ENCODE results near the gene COX4I2.

Gene COX4I2

DNA sequence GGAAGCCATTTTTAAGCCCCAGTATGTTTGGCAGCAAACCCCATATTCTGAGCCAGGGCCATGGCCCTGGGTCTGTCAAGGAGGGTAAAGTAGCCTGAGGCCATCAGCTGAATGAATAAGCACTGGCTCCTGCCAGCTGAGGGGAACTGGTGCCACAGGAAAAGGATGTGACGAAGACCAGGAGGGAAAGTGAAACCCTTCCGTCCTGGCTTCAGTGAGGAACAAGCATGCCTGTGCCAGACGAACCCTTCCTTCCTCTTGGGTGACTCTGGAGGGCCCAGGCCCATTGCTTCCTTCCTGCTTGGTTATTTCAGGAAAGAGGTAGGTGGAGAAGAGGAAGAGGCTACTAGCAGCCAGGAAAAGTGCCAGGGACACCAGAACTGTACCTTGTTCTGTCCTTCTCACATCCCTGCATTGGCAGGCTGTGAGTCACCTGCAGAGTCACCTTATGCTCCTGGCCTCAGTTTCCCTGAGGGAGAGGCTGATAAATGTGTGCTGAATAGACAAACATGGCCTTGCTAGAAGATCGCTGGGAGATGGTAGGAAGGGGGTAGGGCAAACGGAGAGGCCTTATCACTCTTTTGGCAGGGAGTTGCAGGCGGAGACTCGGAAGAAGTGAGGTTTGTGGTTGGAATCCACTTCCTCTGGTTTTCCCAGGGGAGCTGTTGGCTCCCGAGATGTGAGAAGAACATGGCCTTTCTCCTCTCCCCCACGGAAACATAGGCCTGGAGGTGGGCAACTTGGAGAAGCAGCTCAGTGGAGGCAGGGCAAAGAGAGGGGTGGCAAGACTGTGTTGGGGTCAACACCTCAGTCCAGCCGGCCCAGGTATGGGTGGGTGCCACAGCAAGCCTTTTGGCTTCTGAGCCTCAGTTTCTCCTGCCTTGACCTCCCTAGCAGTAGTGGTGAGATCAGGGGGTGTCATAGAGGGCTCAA is 37.4 kb downstream of the COX4I2 start:
- peak; percentile 85 for DNase-seq (ENCODE audit: low spot score)
- Histone ChIP-seq H3K4me3 (peak overlapping the region; percentile 41), H3K27ac (peak overlapping the region; percentile 81 to 82)
- TF ChIP-seq, protein P1, sequence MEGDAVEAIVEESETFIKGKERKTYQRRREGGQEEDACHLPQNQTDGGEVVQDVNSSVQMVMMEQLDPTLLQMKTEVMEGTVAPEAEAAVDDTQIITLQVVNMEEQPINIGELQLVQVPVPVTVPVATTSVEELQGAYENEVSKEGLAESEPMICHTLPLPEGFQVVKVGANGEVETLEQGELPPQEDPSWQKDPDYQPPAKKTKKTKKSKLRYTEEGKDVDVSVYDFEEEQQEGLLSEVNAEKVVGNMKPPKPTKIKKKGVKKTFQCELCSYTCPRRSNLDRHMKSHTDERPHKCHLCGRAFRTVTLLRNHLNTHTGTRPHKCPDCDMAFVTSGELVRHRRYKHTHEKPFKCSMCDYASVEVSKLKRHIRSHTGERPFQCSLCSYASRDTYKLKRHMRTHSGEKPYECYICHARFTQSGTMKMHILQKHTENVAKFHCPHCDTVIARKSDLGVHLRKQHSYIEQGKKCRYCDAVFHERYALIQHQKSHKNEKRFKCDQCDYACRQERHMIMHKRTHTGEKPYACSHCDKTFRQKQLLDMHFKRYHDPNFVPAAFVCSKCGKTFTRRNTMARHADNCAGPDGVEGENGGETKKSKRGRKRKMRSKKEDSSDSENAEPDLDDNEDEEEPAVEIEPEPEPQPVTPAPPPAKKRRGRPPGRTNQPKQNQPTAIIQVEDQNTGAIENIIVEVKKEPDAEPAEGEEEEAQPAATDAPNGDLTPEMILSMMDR (IDR thresholded peaks at IDR 0.05) = no peak

DNA sequence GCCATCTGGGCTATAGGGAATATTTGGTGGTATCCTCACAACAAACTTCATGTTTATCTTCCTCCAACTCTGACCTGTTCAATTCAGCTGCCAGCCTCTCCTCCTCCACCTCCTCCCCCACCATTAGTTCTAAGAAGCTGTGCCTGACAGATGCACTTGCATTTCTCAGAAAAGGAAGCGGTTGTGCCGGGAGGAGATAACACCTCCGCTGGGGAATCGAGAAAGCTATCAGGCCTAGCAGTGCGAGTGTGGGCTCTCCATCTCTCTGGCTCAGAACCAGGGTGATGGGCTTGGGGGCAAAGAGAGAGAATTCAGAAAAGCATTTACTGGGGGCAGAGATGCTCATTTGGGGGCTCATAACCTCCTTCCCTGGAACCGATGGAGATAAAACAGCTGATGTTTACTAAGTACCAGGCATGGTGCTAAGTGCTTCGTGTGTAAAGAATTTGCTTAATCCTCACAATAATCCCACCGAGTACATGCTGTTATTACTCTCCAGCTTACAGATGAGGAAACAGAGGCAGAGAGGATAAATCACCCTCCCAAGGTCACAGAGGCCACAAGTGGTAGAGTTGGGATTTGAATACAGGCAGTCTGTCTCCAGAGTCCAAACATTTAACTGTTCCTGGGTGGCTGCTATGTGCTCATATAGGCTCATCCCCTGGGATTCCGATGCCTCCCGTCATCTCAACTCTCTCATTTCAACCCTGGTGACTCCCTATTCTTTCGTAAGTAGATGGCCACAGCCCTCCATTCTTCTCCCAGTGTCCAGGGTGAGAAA is 38.3 kb downstream of the COX4I2 start:
- DNase-seq (ENCODE audit: low spot score) = no peak
- peak overlapping the region; percentile 41 for H3K4me3 ChIP-seq
- peak overlapping the region; percentile 81 to 82 for H3K27ac ChIP-seq
- TF ChIP-seq, protein P1 (IDR thresholded peaks at IDR 0.05) = no peak

DNA sequence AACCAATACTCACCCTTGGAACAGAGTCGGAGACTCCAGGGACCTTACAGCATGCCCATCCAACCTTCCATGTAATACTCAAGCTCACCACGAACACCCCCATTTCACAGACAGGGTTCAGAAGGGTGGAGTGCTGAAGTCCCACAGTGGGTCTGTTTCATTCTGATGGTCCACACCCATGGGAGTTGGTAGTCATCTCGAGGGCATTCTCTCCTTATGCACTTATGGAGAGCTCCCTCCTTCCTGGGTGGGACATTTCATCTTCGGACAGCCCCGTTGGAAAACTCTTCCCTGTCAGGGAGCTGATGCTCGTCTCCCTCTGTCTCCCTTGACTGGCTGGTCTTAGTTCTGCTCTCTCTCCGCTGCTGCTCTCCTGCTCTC is 38.9 kb downstream of the COX4I2 start:
- peak overlapping the region; percentile 81 to 82 for H3K27ac ChIP-seq
- TF ChIP-seq, protein P1 (IDR thresholded peaks at IDR 0.05) = no peak
- peak overlapping the region; percentile 18 for H3K4me3 ChIP-seq
- no peak for DNase-seq (ENCODE audit: low spot score)

DNA sequence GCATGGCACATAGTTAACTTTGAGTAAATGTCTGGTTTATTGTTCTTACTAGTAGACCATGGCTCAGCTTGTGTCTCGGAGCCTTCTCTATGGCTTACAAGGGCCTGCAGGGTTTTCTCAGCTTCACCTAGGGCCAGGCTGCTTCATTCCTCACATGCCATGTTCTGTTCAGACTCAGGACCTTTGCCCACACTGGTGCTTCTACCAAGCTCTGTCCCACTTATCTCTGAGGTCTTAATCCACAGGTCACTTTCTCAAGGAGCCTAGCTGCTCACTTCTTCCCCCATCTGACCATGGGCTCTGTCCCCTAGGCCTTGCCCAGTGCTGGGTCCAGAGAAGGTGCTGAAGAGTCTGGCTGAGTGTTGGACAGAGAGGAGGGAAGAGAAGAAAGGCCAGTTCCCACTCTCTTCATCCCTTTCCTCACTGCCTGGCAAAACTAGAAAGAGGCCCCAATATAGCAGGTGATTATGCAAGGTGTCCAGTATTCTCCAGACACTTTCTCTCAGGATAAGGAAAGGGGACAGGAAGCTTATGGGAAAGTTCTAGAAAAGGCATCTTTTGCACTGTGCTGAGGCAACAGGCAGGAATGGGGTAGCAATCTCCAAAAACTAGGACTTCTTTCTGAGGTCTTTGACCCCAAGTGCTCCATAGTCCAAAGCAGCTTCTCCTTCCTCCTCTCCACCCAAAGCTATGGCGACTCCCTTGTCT is 40.0 kb downstream of the COX4I2 start:
- Histone ChIP-seq H3K27ac (peak overlapping the region; percentile 32 to 82), H3K4me3 (peak overlapping the region; percentile 6)
- TF ChIP-seq, protein P1 (IDR thresholded peaks at IDR 0.05) = no peak
- DNase-seq (ENCODE audit: low spot score) = no peak

DNA sequence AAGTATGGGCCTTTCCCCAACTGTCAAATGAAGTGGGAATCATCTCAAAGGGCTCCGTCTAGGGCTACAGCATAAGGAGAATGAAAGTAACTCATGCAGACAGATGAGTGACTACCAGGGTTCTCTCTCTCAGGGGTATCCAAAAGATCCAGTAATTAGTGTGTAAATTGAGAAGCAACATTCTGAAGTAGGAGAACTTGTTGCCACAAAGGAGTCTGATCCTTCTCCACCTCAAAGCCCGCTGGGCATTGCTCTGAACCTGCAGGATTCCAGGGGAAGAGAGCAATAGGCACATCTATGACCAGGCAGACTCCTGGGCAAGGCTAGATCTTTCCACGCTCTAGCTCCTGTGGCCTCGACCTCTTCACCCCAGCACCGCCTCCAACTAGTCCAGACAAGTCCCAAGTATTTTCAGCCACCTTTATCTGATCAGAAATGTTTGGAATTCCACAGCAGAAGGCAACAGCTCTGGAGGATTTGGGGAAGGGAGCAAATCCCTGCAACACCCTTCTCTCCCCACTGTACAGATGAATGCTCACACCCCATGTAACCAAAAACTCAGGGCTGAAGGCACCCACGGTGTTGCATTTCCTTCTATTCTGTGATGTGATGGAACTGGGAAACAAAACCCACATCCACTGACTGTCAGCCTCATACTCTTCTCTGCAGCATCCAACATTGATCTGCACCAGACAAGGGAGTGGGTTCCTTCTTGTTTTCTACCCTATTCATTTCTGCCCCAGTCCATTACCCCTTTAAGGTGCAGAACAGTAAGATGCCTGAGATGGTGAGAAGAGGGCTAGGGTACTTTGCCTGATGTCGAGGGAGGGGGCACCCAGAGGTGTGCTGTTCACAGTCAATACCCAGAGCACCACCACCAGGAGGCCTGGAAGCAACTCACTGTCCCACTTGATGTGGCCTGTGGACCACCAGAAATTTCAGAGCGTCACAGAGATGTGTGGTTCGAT is 41.0 kb downstream of the COX4I2 start:
- TF ChIP-seq, protein P1 (IDR thresholded peaks at IDR 0.05) = no peak
- Histone ChIP-seq H3K4me3 (peak overlapping the region; percentile 6), H3K27ac (peak overlapping the region; percentile 32 to 82)
- DNase-seq (ENCODE audit: low spot score) = no peak
